ENCODE measurements around the gene ADGRL4.
"Not testable (repeated sequence)": the region's sequence is repeated elsewhere in the genome, so short reads cannot be mapped to it uniquely, and the experiment has no call there.

ADGRL4 gene

DNA sequence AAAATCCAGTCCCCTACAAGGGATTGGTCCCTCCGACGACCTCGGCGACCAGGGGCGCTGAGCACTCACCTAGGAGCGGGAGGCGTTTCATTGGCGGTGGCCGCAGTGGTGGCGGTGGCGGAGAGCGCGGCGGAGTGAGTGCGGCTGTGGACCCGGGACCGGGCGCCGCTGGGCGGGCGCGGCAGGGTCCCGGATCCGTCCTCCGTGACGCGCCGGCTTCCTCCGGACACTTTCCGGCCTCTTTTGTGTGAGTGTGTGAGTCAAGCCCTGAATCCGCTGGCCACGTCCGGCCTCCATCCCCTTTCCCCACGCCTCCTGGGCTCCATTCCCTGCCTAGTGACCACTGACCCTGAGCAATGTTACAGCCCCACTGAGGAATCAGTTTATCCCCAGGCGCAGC is at the start of gene ADGRL4:
TSS of gene ADGRL4 (minus strand) at position 167 of the 400 bp plus-strand sequence. CDS start at position 91, 76 bp downstream.
- no peak for DNase-seq
- intact Hi-C loops (cut with DNase I): no loop called here

DNA sequence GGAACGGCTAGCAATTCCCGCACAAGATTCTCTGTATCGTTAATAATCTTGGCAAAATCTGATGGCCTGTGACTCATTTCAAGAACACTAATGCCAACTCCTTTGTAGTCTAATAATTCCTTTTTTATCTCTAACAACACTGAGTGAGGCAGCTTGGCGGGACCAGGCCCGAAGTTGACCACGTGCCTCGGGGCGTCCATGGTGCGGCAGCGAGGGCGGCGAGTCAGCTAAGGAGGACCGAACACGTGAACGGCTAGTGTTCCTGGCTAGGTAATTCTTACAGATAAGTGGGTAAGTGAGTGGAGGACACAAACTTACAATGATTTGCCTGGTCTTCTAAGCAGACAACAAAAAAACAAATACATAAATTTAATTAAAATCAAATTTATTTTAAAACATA is 49.3 kb upstream of the ADGRL4 start:
- no peak for DNase-seq
- intact Hi-C loops (cut with DNase I): no loop called here

DNA sequence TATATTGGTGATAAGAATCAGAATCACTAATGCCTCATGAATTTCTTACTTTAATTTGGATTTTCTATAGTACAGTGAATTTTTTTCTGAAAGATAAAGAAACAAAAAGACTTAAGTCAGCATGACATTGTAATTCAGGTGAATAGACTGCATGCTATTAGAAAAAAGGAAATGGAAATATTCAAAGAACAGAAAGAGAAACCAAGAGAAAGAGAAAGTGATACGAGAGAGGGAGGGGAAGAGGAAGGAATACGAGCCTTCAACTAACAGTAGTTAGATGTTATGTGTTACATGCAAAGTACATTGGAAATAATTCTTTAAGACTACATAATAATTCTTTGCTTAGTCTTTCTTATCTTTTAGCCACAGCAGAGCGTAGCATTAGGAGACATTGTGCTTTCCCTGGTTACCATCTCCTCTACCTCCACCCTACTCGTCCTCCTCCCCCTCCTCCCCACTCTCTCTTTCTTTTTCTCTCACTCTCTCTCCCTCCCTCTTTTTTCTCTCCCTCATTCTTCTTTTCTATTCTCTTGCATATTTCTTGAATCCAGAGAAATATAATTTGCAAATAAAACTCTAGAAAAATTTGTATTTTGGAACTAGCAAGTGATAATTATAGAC is 46.4 kb upstream of the ADGRL4 start:
- intact Hi-C loops (cut with DNase I): no loop called here
- DNase-seq: no peak

DNA sequence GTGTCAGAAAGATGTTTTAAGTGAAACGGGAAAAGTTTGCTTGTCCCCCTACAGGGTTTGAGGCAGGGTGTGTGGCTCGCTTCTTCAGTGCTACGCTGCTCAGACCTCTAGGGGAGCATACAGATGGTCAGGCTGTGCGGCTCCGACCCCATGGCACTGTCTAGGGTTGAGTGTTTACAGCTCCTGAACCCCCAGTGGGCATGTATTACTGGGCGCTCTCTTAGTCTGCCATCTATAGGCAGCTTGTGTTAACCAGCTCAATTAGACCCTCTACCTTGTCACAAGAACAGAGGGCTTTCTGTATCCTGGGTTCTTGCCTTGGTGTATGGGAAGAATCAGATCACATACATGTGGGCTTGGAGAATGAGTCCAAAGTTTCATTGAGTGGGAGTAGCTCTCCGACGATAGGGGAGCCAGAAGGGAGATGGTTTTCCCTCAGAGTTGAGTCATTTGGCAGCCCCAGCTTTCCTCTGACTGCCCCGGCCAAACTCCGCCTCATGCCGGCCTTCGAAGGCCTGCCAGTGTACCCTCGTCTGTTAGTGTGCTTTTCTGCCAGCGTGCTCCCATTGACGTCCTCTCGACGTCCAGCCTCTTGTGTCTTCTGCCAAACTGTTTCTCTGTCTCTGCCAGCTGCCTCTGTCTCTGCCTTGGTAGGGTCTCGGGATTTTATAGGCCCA is 38.6 kb upstream of the ADGRL4 start:
- DNase-seq: no peak
- intact Hi-C loops (cut with DNase I): no loop called here

DNA sequence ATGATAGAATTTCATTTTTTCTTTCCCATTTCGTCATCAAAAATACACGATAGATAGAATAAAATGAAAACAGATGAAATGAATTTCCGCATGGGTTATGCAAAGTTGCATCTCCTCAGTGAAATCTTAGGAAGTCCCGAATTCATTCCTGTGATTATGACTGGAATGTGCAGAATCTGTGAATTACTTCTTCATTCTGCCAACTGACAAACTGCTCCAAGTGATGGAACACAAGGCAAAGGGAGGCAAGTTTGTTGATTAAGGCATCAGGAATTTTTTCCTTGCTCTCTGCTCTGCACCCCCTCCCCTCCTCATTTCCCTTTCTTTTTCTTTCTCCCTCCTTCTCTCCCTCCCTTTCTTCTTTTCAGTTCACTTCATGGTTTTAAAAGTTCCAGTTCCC is 37.0 kb upstream of the ADGRL4 start:
- no peak for DNase-seq
- intact Hi-C loops (cut with DNase I): no loop called here

DNA sequence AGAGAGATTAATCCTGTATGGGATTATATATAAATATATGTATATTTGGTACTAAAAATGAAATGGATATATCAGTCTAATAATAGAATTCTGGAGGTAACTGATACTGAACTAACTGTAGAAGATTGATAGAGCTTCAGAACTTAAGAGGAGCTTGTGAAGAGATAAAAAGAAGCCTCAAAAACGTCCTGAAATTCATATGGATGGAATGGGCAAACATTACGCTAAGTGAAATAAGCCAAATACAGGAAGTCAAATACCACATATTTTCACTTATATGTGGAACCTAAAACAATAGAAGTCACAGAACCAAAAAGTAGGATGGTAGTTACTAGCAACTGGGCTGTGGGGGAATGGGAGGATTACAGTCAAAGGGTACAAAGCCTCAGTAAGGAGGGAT is 36.0 kb upstream of the ADGRL4 start:
- no peak for DNase-seq

DNA sequence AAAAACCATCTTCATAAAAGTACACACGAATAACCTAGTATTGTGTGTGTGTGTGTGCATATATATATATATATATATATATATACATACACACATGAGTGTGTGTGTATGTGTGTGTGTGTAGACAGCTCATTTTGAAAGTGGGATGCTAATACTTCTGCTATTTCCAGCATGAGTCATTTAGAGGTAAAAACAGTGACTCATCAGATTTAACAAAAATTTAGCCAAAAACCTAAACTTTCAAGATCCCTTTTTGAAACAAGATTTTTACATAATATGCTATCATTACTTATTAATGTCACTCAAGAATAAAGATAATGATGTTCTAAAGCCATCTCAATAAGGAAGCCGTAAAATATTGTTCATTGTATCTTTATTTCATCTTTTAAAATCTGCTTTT is 35.6 kb upstream of the ADGRL4 start:
- no peak for DNase-seq
- intact Hi-C loops (cut with DNase I): no loop called here

More for the DNA sequence above, 36.0 kb upstream of the ADGRL4 start:
- intact Hi-C loops (cut with DNase I): no loop called here

DNA sequence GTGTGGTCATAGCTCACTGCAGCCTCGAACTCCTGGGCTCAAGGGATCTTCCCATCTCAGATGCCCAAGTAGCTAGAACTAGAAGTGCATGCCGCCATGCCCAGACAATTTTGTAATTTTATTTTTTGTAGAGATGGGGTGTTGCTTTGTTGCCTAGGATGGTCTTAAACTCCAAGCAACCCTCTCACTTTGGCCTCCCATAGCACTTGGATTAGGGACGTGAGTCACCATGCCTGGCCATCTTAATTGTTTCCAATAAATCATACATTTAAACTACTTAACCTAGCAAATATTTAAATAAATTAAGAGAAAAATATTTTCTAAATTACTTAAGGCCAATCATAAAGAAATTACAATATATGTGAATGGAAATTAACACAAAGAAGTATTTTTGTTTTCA is 35.1 kb upstream of the ADGRL4 start:
- no peak for DNase-seq
- intact Hi-C loops (cut with DNase I): no loop called here

DNA sequence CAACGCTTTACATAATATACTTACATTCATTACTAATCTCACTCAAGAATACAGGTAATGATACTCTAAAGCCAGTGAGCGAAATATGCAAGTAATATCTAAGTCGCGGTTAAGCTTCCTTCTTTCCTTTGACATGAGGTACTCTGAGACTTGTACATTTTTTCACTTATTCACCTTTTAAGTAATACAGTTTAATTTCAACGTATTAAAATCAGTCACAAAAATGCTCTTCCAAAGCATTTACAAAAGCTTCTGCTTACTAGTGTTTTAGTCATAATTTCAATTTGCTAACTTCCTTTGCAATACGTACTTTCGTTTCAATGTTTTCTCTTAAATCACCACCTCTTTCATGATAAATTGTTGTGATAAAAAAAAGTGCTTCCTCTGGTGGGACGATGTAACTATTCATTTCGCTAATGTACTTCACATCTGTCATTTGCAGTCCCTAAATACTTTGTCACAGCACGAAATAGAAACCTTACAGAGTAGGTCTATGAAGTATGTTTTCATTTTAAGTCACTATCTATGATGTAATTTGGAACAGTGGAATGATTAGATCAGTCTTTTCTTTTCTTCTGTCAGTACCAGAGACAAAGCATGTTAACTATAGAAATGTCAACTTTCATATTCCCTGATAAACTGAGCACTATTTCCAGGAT is 34.0 kb upstream of the ADGRL4 start:
- DNase-seq: no peak
- intact Hi-C loops (cut with DNase I): no loop called here

DNA sequence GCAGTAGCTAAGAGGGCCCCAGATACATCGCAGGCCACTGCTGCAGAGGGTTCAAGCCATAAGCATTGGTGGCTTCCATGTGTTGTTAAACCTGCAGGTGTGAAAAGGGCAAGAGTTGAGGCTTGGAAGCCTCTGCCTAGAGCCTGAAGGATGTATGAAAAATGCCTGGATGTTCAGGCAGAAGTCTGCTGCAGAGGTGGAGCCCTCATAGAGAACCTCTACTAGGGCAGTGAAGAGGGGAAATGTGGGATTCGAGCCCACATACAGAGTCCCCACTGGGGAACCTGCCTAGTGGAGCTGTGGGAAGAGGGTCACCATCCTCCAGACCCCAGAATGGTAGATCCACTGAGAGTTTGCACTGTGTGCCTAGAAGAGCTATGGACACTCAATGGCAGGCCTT is 30.6 kb upstream of the ADGRL4 start:
- intact Hi-C loops (cut with DNase I): no loop called here

DNA sequence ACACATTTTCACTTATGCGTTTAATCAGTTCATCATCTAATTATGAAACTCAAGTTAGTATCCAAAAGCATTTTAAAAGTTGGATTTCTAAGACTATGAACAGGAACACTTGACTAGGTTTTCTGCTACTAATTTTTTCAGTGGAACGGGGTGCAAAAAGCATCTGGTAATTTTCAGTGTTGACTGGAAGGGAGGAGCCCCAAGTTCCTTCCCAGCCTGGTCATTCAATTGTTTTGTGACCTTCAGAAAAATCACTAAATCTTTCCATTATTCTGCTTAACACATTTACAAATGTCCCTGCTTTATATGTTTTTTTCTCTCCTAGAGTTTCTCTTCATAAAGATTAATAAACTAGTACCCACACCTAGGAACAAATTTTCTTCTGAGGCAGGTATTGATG is 6.0 kb upstream of the ADGRL4 start:
- intact Hi-C loops (cut with DNase I): no loop called here
- DNase-seq: no peak

More for the DNA sequence above, 30.6 kb upstream of the ADGRL4 start:
- no peak for DNase-seq

DNA sequence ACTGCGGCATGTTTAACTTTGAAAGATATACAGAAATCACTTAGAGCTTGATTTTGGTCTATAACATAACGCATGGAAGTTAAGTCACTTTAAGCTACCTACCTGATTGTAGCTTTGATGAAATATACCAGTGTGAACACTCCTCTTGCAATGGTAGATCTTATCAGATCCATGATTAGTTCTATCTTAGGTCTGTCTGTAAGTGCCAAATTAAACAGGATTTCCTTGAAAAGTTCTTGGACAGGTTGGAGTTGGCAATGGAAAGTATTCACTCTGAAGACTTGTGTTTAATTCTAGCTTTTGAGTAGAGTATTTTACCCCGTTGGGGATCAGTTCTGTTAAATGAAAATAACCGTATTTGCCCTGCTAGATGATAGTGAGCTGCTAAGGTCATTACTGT is 4.1 kb upstream of the ADGRL4 start:
- no peak for DNase-seq
- intact Hi-C loops (cut with DNase I): no loop called here

DNA sequence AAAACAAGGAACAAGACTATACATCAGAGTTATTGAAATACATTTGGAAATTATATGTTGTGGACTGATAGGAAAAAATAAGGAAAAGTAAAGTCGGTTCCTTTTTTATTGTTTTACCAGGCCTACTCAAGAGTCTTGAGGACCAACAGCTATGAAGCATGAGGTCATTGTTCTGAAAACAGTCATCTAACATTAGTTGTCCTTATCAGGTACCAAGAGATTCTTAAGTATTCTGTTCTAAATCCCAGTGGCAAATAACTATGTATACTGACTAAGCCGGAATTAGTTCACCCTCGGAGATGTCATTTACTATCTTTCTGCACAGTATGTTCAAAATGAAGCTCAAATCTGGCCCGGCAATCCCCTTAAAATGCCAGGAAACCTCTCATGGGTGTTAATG is 585 bp downstream of the ADGRL4 start:
- DNase-seq: no peak
- intact Hi-C loops (cut with DNase I): no loop called here

DNA sequence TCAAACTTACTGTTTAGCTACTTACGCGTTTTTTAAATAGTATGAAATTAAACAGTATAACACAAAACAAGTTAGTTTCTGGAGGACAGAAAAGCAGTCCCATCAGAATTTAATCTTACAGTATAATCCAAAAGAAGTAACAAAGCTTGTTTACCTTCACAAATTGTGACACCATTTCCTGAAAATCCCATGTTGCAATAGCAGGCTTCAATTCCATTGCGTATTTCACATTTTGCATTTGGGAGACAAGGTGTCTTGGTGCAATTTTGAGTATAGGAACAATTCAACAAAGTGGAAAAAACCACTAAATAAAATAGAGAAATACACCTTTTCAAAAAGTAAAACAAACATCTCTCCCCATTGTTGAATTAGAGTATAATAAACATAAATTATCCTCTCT is 1.6 kb downstream of the ADGRL4 start:
- intact Hi-C loops (cut with DNase I): no loop called here
- no peak for DNase-seq

DNA sequence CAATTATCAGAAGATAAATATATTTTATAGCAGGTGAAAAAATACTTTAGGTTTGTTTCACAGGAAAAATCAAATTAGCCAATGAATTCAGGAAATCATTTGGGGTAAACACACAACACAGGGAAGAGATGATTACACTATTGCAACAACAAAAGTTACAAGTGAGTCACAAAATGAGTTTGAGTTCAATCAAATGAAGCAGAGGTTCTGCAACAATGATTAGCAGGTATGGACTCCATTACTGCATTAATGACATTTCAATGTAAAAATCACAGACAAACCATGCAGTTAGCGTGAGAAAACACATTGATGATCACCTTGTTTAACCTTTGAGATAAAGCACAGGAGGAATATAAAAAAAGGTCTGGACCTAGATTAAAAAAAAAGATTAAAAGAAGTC is 9.7 kb downstream of the ADGRL4 start:
- intact Hi-C loops (cut with DNase I): no loop called here
- no peak for DNase-seq

DNA sequence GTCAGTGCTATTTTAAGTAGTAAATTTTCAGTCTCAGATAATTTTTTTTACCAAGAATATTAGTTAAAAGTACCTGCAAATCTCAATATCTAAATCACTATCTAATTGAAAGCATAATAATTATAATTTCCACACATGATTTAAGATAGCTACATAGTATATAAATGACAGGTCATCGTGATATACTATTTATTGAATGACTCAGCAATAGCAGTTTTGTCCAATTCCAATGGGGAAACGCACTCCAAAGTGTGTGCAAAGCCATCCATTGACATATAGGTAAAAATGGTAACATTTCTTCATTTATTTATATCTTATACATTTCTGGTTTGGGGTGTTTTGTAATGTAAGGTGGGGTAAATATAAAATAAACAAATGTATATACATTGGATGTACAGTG is 19.5 kb downstream of the ADGRL4 start:
- no peak for DNase-seq
- intact Hi-C loops (cut with DNase I): no loop called here

DNA sequence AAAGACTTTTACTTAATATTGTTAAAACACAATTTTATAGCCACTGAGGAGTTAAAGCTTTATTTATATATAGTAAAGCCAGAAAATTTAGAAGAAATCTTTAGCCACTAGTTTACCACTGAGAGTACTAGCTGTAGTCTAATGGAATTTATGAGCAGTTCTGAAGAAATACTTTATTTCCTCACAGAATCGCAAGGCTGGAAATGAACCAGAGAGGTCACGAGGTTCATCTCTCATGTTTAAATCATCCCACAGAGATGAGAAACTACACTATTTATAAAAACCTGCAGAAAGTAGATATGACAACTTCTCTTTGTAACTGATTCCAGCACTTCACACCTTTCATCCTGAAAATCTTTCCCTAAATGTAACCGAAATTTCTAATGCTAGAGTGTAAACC is 26.0 kb downstream of the ADGRL4 start:
- no peak for DNase-seq
- intact Hi-C loops (cut with DNase I): no loop called here

DNA sequence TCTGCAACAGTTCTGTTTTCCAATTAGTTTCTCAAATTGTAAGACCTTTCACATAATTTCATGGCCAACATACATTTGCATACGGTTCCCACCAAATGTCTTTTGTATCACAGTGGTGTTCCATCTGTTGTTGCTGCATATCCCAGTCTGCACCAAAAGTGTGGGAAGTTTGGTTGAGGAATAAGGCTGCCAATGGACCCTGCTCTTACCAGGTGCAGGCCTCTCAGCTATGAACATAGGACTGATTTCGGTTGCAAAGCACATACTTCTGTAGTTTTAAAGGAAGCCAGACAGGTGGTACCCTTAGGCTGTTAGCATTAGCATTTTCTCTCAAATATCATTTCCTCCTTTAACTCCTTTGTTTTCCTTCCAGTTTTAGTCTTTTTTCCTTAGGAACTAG is 33.8 kb downstream of the ADGRL4 start:
- no peak for DNase-seq
- intact Hi-C loops (cut with DNase I): no loop called here

DNA sequence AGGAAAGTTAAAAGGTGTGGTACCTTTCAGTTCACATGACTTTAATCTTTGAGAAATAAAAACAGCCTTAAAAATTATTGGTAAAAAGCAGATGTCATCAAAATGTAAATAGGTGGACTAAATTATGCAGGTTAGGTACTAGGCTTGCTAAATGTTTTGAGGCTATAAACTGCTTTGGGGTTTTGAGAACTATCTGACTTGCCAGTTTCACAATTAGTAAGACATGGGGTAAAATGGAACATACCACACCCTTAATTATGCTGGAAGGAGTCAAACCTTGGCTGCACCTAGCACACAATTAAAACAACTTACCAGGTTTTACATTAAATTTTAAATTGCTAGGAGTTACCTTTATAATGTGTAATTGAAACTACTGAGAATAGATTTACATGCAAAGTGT is 39.4 kb downstream of the ADGRL4 start:
- intact Hi-C loops (cut with DNase I); DNase-seq: not testable (repeated sequence)

DNA sequence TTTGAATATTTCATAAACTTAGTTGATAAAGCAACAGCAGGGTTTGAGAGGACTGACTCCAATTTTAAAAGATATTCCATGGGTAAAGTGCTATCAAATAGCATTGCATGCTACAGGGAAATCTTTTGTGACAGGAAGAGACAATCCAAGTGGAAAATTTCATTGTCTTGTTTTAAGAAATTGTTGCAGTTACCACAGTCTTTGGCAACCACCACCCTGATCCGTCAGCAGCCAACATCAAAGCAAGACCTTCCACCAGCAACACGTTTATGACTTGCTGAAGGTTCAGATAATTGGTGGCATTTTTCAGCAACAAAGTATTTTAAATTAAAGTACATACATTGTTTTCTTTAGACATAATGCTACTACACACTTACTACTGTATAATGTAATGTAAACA is 47.8 kb downstream of the ADGRL4 start:
- DNase-seq: no peak
- intact Hi-C loops (cut with DNase I): no loop called here

DNA sequence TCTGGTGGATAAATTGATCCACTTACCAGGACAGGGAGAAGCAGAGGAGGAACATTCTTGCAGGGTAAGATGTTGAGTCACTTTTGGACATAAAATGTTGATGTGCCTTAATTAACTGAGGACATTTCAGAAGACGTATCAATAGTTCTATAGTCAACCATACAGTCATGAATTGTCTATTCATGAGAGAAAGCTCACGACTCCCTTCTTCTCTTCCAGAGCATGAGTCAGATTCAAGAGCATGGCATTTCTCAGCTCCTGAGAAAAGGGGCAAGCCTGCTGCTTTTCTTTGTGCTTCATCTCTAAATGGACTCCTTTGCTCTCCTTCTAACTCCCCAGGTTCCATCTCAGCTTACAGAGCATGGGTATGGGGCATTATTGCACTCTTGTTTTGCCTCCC is 55.7 kb downstream of the ADGRL4 start:
- no peak for DNase-seq
- intact Hi-C loops (cut with DNase I): no loop called here
